H1 (cell line): ENCODE measurements around the gene PTH1R. TPM values are rescaled to one million over a fixed set of nuclear protein-coding genes. Genes with fewer than 3 reads are reported as not detected.

Source experiments
- HDAC6 ChIP-seq: IDR thresholded peaks from one replicate; pipeline ENCODE4 v1.7.1; 2012; ENCODE audit warnings: low read depth, mild to moderate bottlenecking, inconsistent platforms, low read length, moderate library complexity
- JUN ChIP-seq: IDR thresholded peaks from 2 replicates; pipeline ENCODE4 v1.6.1; 2011; ENCODE audit warnings: low read depth, mild to moderate bottlenecking, improper control_type of control experiment, low read length
- KDM1A ChIP-seq: fragments of 200-600, 300-600 bp; sonication (generic); IDR thresholded peaks from 2 replicates; pipeline ENCODE4 v1.7.1; 2016; ENCODE audit warnings: mild to moderate bottlenecking, low read length, borderline replicate concordance
- NRF1 ChIP-seq: IDR thresholded peaks from 2 replicates; pipeline ENCODE4 v1.6.1; 2011; ENCODE audit warnings: mild to moderate bottlenecking, low read depth, low read length, improper control_type of control experiment
- RBBP5 ChIP-seq: IDR thresholded peaks from 2 replicates; pipeline ENCODE4 v1.7.1; 2012; ENCODE audit warnings: low read depth, mild to moderate bottlenecking, inconsistent platforms, low read length, moderate library complexity, borderline replicate concordance
- polyA plus RNA-seq, 7 experiments: library from polyadenylated mRNA; depleted of rRNA in 3 of 7; stranded (reverse) in 5 of 7; unstranded in 2 of 7; fragments of >200 nt in 5 of 7; fragments of 200-250 nt in 2 of 7; gene quantifications; 1 replicate in 5 of 7; 2 replicates in 1 of 7; 4 replicates in 1 of 7; pipeline versions ENCODE4 v1.2.1 to v1.2.3, GENCODE V29; 2011 to 2013; ENCODE audit warnings: missing spikeins in 2 of 7, mixed read lengths in 2 of 7
- total RNA-seq: library from RNA; stranded (reverse); fragmentation: NEBNext Ultra II Directional; extraction: Animal tissue kit (Norgen Biotek cat#: 25700); gene quantifications from 2 replicates; pipeline ENCODE4 v1.2.1, GENCODE V29; 2021

The PTH1R gene
- total and polyA plus RNA-seq, 2 of the 8 experiments (the other 6 are each of a cell fraction or from before 2014, with no cell fraction given): 0.57 to 1.5 TPM

GRCh38 chr3:46913644-46914043 is 36.1 kb downstream of the PTH1R start (continued):
- TF ChIP-seq KDM1A: no peak
- TF ChIP-seq JUN: no peak
- TF ChIP-seq NRF1: no peak
- TF ChIP-seq HDAC6: no peak
- TF ChIP-seq RBBP5: no peak
